ENCODE measurements around the gene UBE2J2. TPM values are rescaled to one million over a fixed set of nuclear protein-coding genes. Genes with fewer than 3 reads are reported as not detected.

UBE2J2 gene
- total RNA-seq, 1 donor from 2014 or later = 48.6 TPM

DNA sequence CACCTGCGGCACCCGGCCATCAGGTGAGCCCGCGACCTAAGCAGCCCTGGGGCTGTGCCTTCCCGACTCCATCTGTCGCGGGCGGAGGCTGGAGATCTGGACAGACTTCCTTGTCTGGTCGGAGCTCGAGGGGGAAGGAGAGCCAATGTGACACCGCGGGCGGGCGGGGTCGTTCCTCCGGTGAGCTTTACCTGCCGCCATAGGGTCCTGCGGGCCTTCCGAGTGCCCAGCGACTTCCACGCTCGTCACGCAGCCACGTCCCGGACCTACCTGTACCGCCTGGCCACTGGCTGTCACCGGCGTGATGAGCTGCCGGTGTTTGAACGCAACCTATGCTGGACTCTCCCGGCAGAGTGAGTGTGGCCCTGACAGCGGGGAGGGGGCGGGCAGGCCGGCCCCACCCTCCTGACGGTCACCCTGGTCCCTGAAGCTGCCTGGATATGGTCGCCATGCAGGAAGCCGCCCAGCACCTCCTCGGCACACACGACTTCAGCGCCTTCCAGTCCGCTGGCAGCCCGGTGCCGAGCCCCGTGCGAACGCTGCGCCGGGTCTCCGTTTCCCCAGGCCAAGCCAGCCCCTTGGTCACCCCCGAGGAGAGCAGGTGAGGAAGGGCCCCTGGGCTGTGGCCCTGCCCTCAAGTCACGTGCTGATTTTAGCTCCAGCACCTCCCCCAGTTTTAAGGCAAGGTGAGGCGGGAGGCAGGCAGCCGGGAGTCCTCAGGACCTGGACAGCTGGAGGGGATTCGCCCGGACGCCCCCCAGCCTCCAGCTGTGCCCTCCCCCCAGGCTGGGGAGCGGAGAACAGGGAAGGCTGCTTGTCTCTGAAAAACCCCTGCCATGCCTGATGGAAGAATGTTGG lies 35.8 kb upstream of the UBE2J2 start:
- DNase-seq (ENCODE audit: low read depth) = no peak

- DNase-seq (ENCODE audit: low read depth) = no peak
Measured at GRCh38 chr1:1308756-1309250, 35.1 kb upstream of the UBE2J2 start.

DNA sequence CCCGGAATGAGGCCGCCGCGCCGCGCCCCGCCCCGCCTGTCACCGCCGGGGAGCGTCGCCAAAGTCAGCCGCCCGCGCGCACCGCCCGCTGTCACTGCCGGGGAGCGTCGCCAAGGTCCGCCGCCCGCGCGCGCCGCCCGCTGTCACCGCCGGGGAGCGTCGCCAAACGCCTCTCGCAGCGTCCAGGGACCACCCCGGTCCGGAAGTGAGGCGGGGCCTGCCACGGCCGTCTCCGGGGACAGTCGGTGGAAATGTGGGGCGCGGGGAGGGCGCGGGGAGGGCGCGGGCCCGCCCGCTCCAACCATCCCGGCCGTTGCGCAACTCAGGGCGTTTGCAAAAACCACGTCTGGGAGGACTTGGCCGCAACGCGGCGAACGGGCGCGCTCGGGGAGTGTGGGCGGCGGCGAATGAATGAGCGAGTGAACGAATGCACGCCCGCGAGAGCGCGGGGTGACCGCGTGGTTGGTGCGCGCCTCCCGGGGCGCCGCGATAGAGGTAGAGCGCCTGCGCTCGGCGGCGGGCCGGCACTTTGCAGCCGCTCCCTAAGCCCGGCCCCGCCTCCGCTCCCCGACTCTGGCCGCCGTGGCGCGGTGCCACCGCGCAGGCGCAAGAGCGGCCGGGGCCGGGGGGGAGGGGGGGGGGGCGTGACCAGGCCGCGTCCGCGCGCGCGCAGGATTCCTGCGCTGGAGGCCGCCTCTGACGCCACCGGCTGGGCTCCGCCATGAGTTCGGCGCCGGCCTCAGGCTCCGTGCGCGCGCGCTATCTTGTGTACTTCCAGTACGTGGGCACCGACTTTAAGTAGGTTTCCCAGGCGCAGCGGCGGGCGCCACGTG lies 34.5 kb upstream of the UBE2J2 start, which contains the start of the genes ACAP3 and PUSL1:
TSS of gene ACAP3 (minus strand) at position 8 of the 833 bp plus-strand sequence. CDS start 115 bp downstream, outside the sequence.
TSS of gene PUSL1 (plus strand) at position 675 of the 833 bp plus-strand sequence. CDS start at position 722, 47 bp downstream.
- peak; percentile 59 for DNase-seq (ENCODE audit: low read depth)

- DNase-seq (ENCODE audit: low read depth) = no peak
Measured at GRCh38 chr1:1307261-1307922, 33.7 kb upstream of the UBE2J2 start.

DNA sequence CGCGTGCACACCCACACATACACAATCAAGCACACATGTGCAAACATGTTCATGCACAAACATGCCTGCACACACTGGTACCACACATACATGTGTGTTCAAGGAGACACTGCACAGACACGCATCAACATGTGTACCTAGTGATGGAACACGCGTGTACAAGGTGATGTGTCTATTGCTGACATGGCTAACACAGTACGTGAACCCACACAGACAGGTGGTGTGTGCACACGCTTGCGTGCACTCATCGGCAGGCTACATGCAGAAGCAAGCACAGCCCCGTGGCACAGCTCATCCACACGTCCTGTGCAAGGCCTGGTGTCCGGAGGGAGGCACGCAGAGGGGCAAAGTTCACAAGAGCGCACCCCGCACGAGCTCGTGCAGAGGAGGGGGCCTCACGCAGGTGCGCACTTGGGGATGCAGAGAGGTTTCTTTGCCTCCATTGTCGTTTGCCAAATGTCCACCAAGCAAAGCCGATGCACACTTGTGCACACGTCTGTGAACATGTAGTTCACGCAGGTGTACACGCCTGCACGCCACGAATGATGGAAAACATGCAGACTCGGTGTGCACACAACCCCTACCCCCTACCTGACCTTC lies 33.1 kb upstream of the UBE2J2 start:
- no peak for DNase-seq (ENCODE audit: low read depth)

DNA sequence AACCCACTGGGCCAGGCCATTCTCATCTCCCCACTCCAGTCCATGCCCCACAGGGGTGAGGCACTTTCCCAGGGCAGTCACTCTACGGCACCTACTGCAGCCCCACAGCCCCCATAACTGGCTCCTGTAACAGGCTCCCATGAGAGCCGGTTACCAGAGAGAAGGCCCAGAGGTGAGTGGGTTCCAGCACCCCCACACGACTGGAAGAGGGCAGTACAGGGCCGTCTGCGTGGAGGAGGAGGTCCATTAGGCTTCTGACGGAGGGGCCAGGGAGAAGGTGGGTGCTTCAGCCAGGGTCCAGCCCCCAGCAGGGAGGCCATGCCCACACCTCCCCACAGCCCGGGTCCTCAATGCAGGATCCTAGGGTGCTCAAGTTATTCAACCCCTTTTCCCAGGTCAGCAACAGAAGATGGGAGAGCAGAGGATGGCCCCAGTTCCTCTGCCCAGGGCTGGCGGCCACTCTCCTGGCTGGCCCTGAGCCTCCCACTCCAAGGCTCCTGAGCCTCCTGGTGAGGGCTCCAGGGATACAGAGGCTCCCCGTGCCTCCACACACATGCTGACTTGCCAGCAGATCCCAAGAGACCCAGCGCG lies 32.5 kb upstream of the UBE2J2 start:
- DNase-seq (ENCODE audit: low read depth) = no peak

DNA sequence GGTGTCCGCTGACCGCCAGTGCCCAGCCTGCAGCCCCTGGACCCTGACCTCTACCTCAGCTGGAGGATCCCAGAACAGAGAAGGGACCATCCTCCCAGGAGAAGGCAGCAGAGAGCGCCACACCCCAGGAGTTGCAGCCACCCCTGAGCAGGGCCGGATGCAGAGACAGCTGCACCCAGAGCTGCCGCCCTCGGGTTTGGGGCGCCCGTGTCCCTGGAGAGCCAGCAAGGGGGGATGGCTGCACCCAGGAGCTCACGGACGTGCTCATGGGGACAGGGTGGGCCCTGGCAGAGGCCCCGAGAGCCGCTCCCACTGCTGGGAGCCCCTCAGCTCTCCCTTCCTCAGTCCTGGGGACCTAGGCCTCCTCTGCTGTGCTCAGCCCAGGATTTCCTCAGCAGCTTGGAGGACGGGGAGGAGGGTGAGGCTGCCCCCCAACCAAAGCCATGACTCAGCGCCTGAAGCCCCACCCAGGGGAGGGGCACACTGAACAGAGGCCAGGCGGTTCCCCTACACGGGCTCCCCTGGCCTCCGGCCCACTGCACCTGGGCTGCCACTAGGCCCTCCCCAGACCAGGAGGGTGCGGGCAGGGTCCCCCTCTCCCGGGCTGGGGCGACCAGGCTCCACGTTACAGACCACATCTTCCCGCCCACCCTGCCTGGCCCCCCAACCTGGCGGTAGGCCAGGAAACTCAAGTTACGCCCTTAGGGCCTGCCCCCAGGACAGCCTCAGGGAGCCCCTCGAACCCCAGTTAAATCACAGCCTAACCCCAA lies 31.8 kb upstream of the UBE2J2 start:
- peak; percentile 33 for DNase-seq (ENCODE audit: low read depth)

GRCh38 chr1:1304331-1305299 lies 31.0 kb upstream of the UBE2J2 start:
- peak; percentile 38 for DNase-seq (ENCODE audit: low read depth)

GRCh38 chr1:1303736-1304135 lies 30.1 kb upstream of the UBE2J2 start:
- DNase-seq (ENCODE audit: low read depth) = no peak

GRCh38 chr1:1302951-1303509 lies 29.4 kb upstream of the UBE2J2 start:
- no peak for DNase-seq (ENCODE audit: low read depth)

DNA sequence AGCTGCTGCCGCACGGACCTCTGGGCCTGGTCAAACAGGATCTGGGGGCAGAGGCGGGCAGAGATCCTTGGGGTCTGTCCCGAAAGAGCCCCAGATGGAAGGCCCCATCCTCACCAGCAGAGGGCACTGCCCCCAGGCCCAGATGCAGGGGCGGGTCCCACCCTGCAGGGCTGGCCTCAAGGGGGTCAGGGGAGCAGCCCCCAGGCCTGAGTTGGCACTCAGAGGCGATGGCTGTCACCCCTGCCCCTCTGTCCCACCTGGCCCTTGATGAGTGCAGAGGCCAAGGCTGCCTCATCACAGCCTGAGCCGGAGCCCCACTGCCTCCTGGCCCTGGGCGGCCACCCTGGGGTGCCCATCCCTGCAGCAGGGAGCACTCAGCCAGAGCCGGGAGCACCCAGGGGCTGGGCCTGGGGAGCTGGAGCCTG lies 28.4 kb upstream of the UBE2J2 start:
- no peak for DNase-seq (ENCODE audit: low read depth)

GRCh38 chr1:1300352-1300739 lies 26.7 kb upstream of the UBE2J2 start:
- no peak for DNase-seq (ENCODE audit: low read depth)

DNA sequence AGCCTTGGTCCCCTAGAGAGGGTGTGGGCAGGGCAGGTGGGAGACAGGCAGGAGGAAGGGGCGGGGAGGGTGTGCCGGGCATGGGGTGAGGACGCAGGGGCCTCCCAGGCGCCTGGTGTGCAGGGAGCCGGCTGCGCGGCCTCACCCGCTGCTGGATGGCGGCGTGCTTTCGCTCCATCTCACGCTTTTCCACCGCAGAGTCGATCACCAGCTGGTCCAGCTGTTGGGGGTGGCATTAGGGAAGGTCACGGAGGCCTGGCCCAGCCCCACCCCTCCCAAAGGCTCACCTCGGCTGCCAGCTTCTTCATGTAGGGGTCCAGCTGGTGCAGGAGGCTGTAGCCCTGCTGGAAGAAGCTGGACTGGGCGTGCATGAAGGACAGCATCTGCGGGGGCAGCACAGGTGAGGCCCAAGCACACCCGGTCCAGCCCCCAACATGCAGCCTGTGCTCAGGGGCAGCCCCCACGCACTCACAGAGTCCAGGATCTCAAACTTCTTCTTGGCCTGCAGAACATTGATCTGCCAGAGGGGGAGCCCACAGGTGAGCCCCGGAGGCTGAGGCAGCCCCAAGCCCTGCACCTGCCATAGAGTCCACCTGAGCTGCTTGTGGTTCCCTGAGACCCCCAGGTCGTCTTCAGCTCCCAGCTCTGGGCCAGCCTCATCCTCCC lies 26.2 kb upstream of the UBE2J2 start:
- no peak for DNase-seq (ENCODE audit: low read depth)

- DNase-seq (ENCODE audit: low read depth) = no peak
Measured at GRCh38 chr1:1298861-1299685, 25.4 kb upstream of the UBE2J2 start.

- no peak for DNase-seq (ENCODE audit: low read depth)
Measured at GRCh38 chr1:1297802-1298424, 24.3 kb upstream of the UBE2J2 start.
